ENCODE measurements around the gene ERFE. TPM values are rescaled to one million over a fixed set of nuclear protein-coding genes. Genes with fewer than 3 reads are reported as not detected.
A peak's percentile ranks its signal among the peaks of the same experiment; 100 is the strongest.

ERFE gene
- total RNA-seq, 1 experiment from 2014 or later = 4.5 TPM

DNA sequence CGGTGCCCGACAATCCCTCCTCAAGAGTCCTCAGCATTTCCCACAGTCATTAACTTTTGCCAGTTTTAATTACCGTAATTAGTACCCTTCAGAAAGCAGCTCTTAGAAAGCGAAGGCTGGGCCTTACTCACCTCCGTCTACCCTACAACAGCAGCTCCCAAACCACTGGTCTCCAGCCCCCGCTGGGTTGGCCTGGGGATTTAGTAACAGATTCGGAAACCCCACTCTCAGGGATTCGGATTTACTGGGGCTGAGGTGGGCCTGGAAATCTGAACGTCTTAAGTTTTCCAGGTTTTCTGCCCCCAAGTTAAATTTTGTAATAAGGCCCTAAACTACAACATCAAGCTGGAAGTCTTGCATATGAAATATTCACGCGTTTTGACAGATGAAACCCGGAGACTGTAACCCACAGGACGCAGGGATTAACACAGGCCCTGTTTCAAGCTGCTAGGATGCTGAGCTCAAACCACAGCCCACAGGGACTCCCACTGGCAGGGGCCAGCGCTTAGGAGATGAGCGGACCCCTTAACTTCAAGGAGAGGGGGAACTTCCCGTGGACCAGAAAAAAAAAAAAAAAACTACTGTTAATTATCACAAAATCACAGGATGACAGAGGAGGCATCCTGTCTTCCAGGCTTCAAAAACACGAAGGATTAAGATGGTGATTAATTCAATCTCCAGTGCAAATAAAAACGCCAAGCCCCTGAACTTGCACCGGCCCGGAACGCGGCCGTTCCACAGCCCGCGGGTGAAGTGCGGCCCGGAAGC, 43.7 kb downstream of the ERFE start:
- DNase-seq (ENCODE audit: low spot score) = no peak
- ATAC-seq = no peak
- TF ChIP-seq MLX (CRISPR knock-in tag; IDR thresholded peaks at IDR 0.05) (no peak), JUN (CRISPR knock-in tag; IDR thresholded peaks at IDR 0.05) (0 out of 2 replicates have a peak, but pooled peaks have one; percentile 7), ESRRA (CRISPR knock-in tag; IDR thresholded peaks at IDR 0.05; ENCODE audit: borderline replicate concordance) (no peak)
- peaks cover 15% of the 10 kb centered on the region for H3K27me3 Mint-ChIP-seq (ENCODE audit: low read depth)
- peaks cover 10% of the 10 kb centered on the region for H3K9me3 Mint-ChIP-seq
- peak overlapping the region; percentile 82 for H3K4me3 Mint-ChIP-seq
- peak overlapping the region; percentile 20; the same call in 1 of the 2 replicates for H3K27ac Mint-ChIP-seq
- H3K36me3 Mint-ChIP-seq = peaks cover 9% of the 10 kb centered on the region
- POLR2A ChIA-PET = interaction anchor here (0.7 kb wide), 1 partner anchor 68 kb away, joined by 3 read pairs; no protein-coding TSS in a partner anchor
- CTCF ChIA-PET = interaction anchor here (1.2 to 1.5 kb wide), 2 partner anchors 41 to 61 kb away, joined by 3 to 6 read pairs; no protein-coding TSS in a partner anchor
- H3K4me1 Mint-ChIP-seq = peaks cover 16% of the 10 kb centered on the region

GRCh38 chr2:238203094-238203972, 44.6 kb downstream of the ERFE start, which contains the start of gene ILKAP:
Gene ILKAP, minus strand, starts transcription at chr2:238203695. Its CDS starts 142 bp downstream, at chr2:238203553.
- POLR2A ChIA-PET = no interaction called here
- Mint-ChIP-seq H3K4me1 (peaks cover 16% of the 10 kb centered on the region), H3K27me3 (ENCODE audit: low read depth) (peaks cover 15% of the 10 kb centered on the region), H3K36me3 (peaks cover 9% of the 10 kb centered on the region), H3K9me3 (peaks cover 10% of the 10 kb centered on the region), H3K4me3 (peak within 1 kb of the TSS; percentile 82), H3K27ac (no peak within 1 kb of the TSS)
- CTCF ChIA-PET = no interaction called here
- ATAC-seq (peak; percentile 97), DNase-seq (ENCODE audit: low spot score) (peak; percentile 82)
- TF ChIP-seq ZNF425 (CRISPR knock-in tag; conservative IDR thresholded peaks at IDR 0.05) (no peak), KAT7 (CRISPR knock-in tag; IDR thresholded peaks at IDR 0.05; ENCODE audit: borderline replicate concordance) (no peak), ELF4 (CRISPR knock-in tag; IDR thresholded peaks at IDR 0.05; ENCODE audit: low read depth) (no peak), HMGA2 (CRISPR knock-in tag; IDR thresholded peaks at IDR 0.05) (no peak), AR (CRISPR knock-in tag; IDR thresholded peaks at IDR 0.05) (no peak), E2F5 (CRISPR knock-in tag; IDR thresholded peaks at IDR 0.05) (no peak), NFYB (CRISPR knock-in tag; conservative IDR thresholded peaks at IDR 0.05; ENCODE audit: low read depth) (peak; percentile 50; the same call in 1 of the 2 replicates), NR2C2 (CRISPR knock-in tag; IDR thresholded peaks at IDR 0.05) (no peak), SMAD3 (CRISPR knock-in tag; IDR thresholded peaks at IDR 0.05; ENCODE audit: borderline replicate concordance) (no peak), TEAD1 (CRISPR knock-in tag; IDR thresholded peaks at IDR 0.05) (0 out of 2 replicates have a peak, but pooled peaks have one; percentile 20), OVOL2 (CRISPR knock-in tag; IDR thresholded peaks at IDR 0.05; ENCODE audit: borderline replicate concordance) (no peak), NR1H2 (CRISPR knock-in tag; IDR thresholded peaks at IDR 0.05) (no peak), ESRRA (CRISPR knock-in tag; IDR thresholded peaks at IDR 0.05; ENCODE audit: borderline replicate concordance) (peak; percentile 11; the same call in 1 of the 2 replicates), FOXJ3 (CRISPR knock-in tag; IDR thresholded peaks at IDR 0.05; ENCODE audit: borderline replicate concordance) (no peak), JAZF1 (CRISPR knock-in tag; IDR thresholded peaks at IDR 0.05) (no peak), JUN (CRISPR knock-in tag; IDR thresholded peaks at IDR 0.05) (no peak), RELA (CRISPR knock-in tag; IDR thresholded peaks at IDR 0.05; ENCODE audit: borderline replicate concordance) (no peak), ZNF138 (CRISPR knock-in tag; conservative IDR thresholded peaks at IDR 0.05) (no peak), ZNF121 (CRISPR knock-in tag; IDR thresholded peaks at IDR 0.05) (no peak), NFATC4 (CRISPR knock-in tag; IDR thresholded peaks at IDR 0.05) (no peak), CREB1 (CRISPR knock-in tag; IDR thresholded peaks at IDR 0.05) (no peak)
- TF ChIP-seq, protein P1, sequence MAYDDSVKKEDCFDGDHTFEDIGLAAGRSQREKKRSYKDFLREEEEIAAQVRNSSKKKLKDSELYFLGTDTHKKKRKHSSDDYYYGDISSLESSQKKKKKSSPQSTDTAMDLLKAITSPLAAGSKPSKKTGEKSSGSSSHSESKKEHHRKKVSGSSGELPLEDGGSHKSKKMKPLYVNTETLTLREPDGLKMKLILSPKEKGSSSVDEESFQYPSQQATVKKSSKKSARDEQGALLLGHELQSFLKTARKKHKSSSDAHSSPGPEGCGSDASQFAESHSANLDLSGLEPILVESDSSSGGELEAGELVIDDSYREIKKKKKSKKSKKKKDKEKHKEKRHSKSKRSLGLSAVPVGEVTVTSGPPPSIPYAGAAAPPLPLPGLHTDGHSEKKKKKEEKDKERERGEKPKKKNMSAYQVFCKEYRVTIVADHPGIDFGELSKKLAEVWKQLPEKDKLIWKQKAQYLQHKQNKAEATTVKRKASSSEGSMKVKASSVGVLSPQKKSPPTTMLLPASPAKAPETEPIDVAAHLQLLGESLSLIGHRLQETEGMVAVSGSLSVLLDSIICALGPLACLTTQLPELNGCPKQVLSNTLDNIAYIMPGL (CRISPR knock-in tag; IDR thresholded peaks at IDR 0.05) = no peak
- TF ChIP-seq, protein P2, sequence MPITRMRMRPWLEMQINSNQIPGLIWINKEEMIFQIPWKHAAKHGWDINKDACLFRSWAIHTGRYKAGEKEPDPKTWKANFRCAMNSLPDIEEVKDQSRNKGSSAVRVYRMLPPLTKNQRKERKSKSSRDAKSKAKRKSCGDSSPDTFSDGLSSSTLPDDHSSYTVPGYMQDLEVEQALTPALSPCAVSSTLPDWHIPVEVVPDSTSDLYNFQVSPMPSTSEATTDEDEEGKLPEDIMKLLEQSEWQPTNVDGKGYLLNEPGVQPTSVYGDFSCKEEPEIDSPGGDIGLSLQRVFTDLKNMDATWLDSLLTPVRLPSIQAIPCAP (CRISPR knock-in tag; IDR thresholded peaks at IDR 0.05) = no peak

Measured in WTC11 (cell line).